Lung (tissue), 16 donors: ENCODE data around the gene FNBP1L. TPM values are rescaled to one million over a fixed set of nuclear protein-coding genes. Genes with fewer than 3 reads are reported as not detected.

ENCODE experiments used
- ATAC-seq: fragments of 200-7000 bp; cut with Tn5 transposase; one replicate; pipeline ENCODE4 v1.9.1; 2020; ENCODE audit warnings: moderate number of reproducible peaks; ENCODE audit not compliant: insufficient read depth, low FRiP score
- DNase-seq, 3 donors: peaks; one replicate each; pipeline ENCODE4 v3.0.0-alpha.2; 2013 to 2017
- H3K27ac ChIP-seq, 2 donors: one replicate each; pipeline ENCODE4 v1.5.1; 2013; ENCODE audit warnings: mild to moderate bottlenecking in 2 of 2, moderate library complexity in 2 of 2, control low read depth in 1 of 2, inconsistent platforms in 1 of 2, low read depth in 1 of 2, low read length in 1 of 2
- H3K27me3 ChIP-seq, 3 donors: one replicate each; pipeline ENCODE4 v1.5.1; 2013; ENCODE audit warnings: low read length in 2 of 3; ENCODE audit not compliant: control insufficient read depth in 3 of 3, insufficient read depth in 3 of 3
- H3K36me3 ChIP-seq, 4 donors: one replicate each; pipeline ENCODE4 v1.5.1; 2013; ENCODE audit warnings: low read length in 4 of 4, mild to moderate bottlenecking in 1 of 4, moderate library complexity in 1 of 4; ENCODE audit not compliant: control insufficient read depth in 4 of 4, insufficient read depth in 4 of 4
- H3K4me1 ChIP-seq, 5 donors: one replicate each; pipeline ENCODE4 v1.5.1; 2013; ENCODE audit warnings: low read length in 5 of 5, mild to moderate bottlenecking in 2 of 5, moderate library complexity in 1 of 5; ENCODE audit not compliant: control insufficient read depth in 5 of 5, insufficient read depth in 5 of 5
- H3K4me3 ChIP-seq: one replicate; pipeline ENCODE4 v1.5.1; 2013; ENCODE audit warnings: mild to moderate bottlenecking, control low read depth, moderate library complexity
- H3K9ac ChIP-seq, 2 donors: one replicate each; pipeline ENCODE4 v1.5.1; 2013; ENCODE audit warnings: low read length in 2 of 2, control low read depth in 1 of 2; ENCODE audit not compliant: insufficient read depth in 1 of 2
- H3K9me3 ChIP-seq, 4 donors: one replicate each; pipeline ENCODE4 v1.5.1; 2013; ENCODE audit warnings: low read length in 3 of 4, mild to moderate bottlenecking in 1 of 4, moderate library complexity in 1 of 4; ENCODE audit not compliant: control insufficient read depth in 4 of 4, insufficient read depth in 3 of 4
- WGBS, 2 donors: extraction: QIAGEN DNeasy Blood & Tissue Kit; methylation state at CpG; one replicate each; pipeline ENCODE4 v1.1.7; 2013; 5-methylcytosine and 5-hydroxymethylcytosine counted together
- long read RNA-seq, 5 donors: transcript quantifications; one replicate each; lab custom pipeline, GENCODE V29; 2026
- polyA plus RNA-seq, 2 donors: library from polyadenylated mRNA; stranded (reverse); fragments of 200-250 nt; gene quantifications; one replicate each; pipeline ENCODE4 v1.2.1, GENCODE V29; 2013
- total RNA-seq, 2 donors: library from RNA; depleted of rRNA in 1 of 2; stranded (reverse); fragments of >200 nt in 1 of 2; gene quantifications; one replicate each; pipeline ENCODE4 v1.2.1, GENCODE V29; 2014 to 2021
- TF ChIP-seq, protein P1 (sequence below): IDR thresholded peaks from 2 replicates; pipeline ENCODE4 v1.5.1; 2012; ENCODE audit warnings: mild to moderate bottlenecking; ENCODE audit errors: control extremely low read depth, extremely low read depth
- donor health status: control.
- donor health status: control.
- donor health status: Bipolar disorder and iron deficiency.
- donor health status: healthy.
- donor health status: DM: yes; HTN: yes; CAD: no.

Gene FNBP1L
- total RNA-seq: 100 to 1,000 TPM in 1 of 2 donors, 10 to 100 TPM in 1; 31.7 to 119 TPM
- polyA plus RNA-seq: 10 to 100 TPM; 15.1 to 21.0 TPM
- long read RNA-seq, donor 1, full-length matches to known transcripts: 16 of 53 reads
- long read RNA-seq, donor 1, partial matches to known transcripts: 37 of 53 reads
- long read RNA-seq, donor 1, other reads (novel, unspliced or antisense): 0 of 53 reads
- long read RNA-seq, donor 2, partial matches to known transcripts: 18 of 18 reads
- long read RNA-seq, donor 2, other reads (novel, unspliced or antisense): 0 of 18 reads
- long read RNA-seq, donor 3, full-length matches to known transcripts: 8 of 36 reads
- long read RNA-seq, donor 3, partial matches to known transcripts: 22 of 36 reads
- long read RNA-seq, donor 3, other reads (novel, unspliced or antisense): 6 of 36 reads
- long read RNA-seq, donor 4, partial matches to known transcripts: 26 of 29 reads
- long read RNA-seq, donor 4, other reads (novel, unspliced or antisense): 0 of 29 reads
- long read RNA-seq, donor 5, full-length matches to known transcripts: 15 of 68 reads
- long read RNA-seq, donor 5, partial matches to known transcripts: 53 of 68 reads
- long read RNA-seq, donor 5, other reads (novel, unspliced or antisense): 0 of 68 reads

DNA sequence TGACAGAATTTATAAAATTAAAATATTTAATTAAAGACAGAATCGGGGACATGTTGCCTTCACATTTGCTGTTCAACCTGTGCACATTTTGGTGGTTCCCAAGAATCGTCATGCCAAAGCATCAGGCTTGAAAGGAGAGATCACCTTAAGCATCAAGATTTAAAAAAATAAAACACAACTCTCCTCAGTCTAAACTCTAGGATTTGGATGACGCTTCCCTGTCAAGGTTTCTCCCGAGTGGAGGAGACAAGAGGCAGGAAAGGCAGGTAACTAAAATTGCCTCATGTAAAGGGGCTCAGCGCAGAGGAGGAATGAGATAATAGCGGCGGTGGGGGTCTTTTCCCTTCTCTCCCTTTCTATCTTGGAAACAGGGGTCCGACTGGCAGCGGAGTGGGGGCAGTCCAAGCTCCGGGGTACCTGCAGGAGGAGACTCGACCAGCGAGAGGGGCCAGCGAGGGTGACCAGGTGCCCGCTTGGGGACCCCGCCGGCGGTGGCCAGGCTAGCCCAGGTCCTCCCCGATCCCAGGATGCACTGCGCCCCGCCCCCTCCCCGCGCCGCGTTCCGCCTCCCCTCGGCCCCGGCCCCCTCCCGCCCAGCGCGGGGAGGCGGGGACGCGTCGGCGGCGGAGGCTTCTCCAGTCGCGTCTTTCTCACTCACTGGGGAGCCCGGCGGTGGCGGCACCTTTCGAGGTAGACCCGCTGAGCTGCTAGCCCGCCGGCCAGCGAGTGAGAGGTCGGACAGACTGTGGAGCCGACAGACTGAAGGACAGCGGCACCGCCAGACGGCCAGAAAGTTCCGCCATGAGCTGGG is at the start of gene FNBP1L:
FNBP1L (plus strand) TSS at position 638 of the 811 bp plus-strand sequence; CDS start at position 802, 164 bp downstream.
- Histone ChIP-seq H3K36me3 (peaks cover 0 to 4% (median 0%) of the 10 kb centered on the region in 4 donors), H3K27me3 (no peaks in the 10 kb centered on the region), H3K27ac (peak within 1 kb of the TSS; percentile 88 to 92), H3K4me1 (peaks cover 0 to 5% (median 3%) of the 10 kb centered on the region in 5 donors), H3K4me3 (peak within 1 kb of the TSS; percentile 71), H3K9ac (peak within 1 kb of the TSS; percentile 88 to 89), H3K9me3 (no peaks in the 10 kb centered on the region)
- 1% methylated on average over 42 to 52 of the region's 52 CpGs for WGBS, 2 donors
- ATAC-seq (peak; percentile 90), DNase-seq (peak; percentile 87 to 92 (median 89))
- TF ChIP-seq, protein P1, sequence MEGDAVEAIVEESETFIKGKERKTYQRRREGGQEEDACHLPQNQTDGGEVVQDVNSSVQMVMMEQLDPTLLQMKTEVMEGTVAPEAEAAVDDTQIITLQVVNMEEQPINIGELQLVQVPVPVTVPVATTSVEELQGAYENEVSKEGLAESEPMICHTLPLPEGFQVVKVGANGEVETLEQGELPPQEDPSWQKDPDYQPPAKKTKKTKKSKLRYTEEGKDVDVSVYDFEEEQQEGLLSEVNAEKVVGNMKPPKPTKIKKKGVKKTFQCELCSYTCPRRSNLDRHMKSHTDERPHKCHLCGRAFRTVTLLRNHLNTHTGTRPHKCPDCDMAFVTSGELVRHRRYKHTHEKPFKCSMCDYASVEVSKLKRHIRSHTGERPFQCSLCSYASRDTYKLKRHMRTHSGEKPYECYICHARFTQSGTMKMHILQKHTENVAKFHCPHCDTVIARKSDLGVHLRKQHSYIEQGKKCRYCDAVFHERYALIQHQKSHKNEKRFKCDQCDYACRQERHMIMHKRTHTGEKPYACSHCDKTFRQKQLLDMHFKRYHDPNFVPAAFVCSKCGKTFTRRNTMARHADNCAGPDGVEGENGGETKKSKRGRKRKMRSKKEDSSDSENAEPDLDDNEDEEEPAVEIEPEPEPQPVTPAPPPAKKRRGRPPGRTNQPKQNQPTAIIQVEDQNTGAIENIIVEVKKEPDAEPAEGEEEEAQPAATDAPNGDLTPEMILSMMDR: no peak

DNA sequence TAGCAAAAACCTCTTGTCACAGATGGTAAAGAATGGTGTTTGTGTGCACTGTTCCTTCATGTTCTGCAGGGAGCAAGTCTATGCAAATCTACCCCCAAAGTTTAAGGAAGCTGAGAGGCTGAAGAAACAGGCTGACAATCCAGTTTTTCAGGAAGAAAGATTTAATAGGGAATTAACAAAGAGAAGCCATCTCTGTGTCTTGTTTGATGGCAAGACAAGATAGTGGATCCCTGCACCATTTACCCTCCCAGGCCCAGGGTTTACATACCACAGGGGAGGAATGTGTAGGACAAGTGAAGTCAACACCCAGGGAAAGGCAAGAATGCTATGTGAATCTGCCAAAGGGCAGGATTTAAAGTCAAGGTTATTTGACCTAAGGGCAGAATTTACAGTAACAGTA is 48.1 kb upstream of the FNBP1L start:
- Histone ChIP-seq H3K36me3 (no peaks in the 10 kb centered on the region), H3K27me3 (no peaks in the 10 kb centered on the region), H3K27ac (no peak overlapping the region), H3K9ac (no peak overlapping the region), H3K9me3 (no peaks in the 10 kb centered on the region), H3K4me3 (no peak overlapping the region), H3K4me1 (no peaks in the 10 kb centered on the region)
- TF ChIP-seq, protein P1: no peak
- ATAC-seq (no peak), DNase-seq (no peak)

DNA sequence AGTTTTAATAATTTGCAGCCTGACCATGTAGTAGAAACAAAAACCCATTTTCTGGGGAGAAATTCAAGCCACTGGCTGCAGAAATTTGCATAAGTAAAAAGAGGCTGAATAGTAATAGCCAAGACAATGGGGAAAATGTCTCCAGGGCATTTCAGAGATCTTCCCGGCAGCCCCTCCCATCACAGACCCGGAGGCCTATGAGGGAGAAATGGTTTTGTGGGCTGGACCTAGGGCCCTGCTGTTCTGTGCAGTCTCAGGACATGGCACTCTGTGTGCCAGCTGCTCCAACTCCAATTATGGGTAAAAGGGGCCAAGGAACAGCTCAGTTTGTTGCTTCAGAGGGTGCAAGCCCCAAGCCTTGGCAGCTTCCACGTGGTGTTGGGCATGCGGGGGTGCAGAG is 39.7 kb upstream of the FNBP1L start:
- WGBS, 2 donors: 91 to 97% methylated on average over 4 of the region's 4 CpGs
- Histone ChIP-seq H3K36me3 (no peaks in the 10 kb centered on the region), H3K9me3 (peaks cover 0 to 7% (median 0%) of the 10 kb centered on the region in 4 donors), H3K27ac (no peak overlapping the region), H3K4me1 (no peaks in the 10 kb centered on the region), H3K4me3 (no peak overlapping the region), H3K27me3 (no peaks in the 10 kb centered on the region), H3K9ac (no peak overlapping the region)
- DNase-seq (no peak), ATAC-seq (no peak)
- TF ChIP-seq, protein P1: no peak
